Breast epithelium (tissue), 3 donors: ENCODE measurements around the gene FAU.

Source experiments
- POLR2A ChIP-seq: fragments of 450-650 bp; IDR thresholded peaks from one replicate; pipeline ENCODE4 v1.6.1; 2016; ENCODE audit warnings: antibody characterized with exemption, mild to moderate bottlenecking, moderate library complexity
- POLR2AphosphoS5 ChIP-seq, 3 donors: sonication (generic); formaldehyde crosslinking; IDR thresholded peaks; one replicate each; pipeline ENCODE4 v1.6.1; 2017; ENCODE audit warnings: antibody characterized with exemption in 3 of 3
- TF ChIP-seq, protein P1 (sequence below), 3 donors: fragments of 450-650 bp; IDR thresholded peaks; one replicate each; pipeline ENCODE4 v1.5.1; 2016 to 2017; ENCODE audit warnings: antibody characterized with exemption in 3 of 3, mild to moderate bottlenecking in 3 of 3, moderate library complexity in 3 of 3

DNA sequence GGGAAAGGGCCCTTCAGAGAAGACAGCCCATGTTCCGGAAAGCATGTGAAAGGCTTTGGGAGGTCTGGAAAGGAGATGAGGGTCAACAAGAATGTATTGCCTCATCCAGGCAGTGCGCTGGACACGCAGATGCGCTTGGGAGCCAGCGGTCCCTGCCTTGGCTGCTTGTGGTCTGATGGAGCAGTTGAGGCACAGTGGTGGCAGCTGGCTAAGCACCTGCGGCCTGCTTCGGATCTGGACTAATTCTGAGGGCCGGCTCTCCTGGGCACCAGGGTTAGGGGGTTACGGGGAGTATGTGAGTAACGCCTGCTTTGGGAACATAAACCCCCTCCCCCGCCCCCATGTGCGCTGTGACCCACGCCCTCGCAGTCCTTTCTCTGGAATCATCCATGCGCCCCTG, 14.9 kb downstream of the FAU start:
- TF ChIP-seq POLR2AphosphoS5 (IDR thresholded peaks at IDR 0.05) (no peak), POLR2A (no peak)
- TF ChIP-seq, protein P1, sequence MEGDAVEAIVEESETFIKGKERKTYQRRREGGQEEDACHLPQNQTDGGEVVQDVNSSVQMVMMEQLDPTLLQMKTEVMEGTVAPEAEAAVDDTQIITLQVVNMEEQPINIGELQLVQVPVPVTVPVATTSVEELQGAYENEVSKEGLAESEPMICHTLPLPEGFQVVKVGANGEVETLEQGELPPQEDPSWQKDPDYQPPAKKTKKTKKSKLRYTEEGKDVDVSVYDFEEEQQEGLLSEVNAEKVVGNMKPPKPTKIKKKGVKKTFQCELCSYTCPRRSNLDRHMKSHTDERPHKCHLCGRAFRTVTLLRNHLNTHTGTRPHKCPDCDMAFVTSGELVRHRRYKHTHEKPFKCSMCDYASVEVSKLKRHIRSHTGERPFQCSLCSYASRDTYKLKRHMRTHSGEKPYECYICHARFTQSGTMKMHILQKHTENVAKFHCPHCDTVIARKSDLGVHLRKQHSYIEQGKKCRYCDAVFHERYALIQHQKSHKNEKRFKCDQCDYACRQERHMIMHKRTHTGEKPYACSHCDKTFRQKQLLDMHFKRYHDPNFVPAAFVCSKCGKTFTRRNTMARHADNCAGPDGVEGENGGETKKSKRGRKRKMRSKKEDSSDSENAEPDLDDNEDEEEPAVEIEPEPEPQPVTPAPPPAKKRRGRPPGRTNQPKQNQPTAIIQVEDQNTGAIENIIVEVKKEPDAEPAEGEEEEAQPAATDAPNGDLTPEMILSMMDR (IDR thresholded peaks at IDR 0.05) = no peak
